Mucosa of descending colon (tissue), 3 donors: ENCODE measurements around the gene PALMD. TPM values are rescaled to one million over a fixed set of nuclear protein-coding genes. Genes with fewer than 3 reads are reported as not detected.

Experiments
- ATAC-seq: fragments of 200-7000 bp; cut with Tn5 transposase; one replicate; pipeline ENCODE4 v1.9.1; 2020; ENCODE audit warnings: mild to moderate bottlenecking, moderate library complexity
- DNase-seq, 3 donors: peaks; one replicate each; pipeline ENCODE4 v3.0.0-alpha.2; 2020
- H3K36me3 ChIP-seq: fragments of 200-600 bp; one replicate; pipeline ENCODE4 v1.8.0; 2021; ENCODE audit warnings: low read depth, mild to moderate bottlenecking
- H3K4me1 ChIP-seq: fragments of 200-600 bp; one replicate; pipeline ENCODE4 v1.8.0; 2021; ENCODE audit warnings: low read depth, mild to moderate bottlenecking
- H3K4me3 ChIP-seq: fragments of 200-600 bp; one replicate; pipeline ENCODE4 v1.8.0; 2021; ENCODE audit warnings: mild to moderate bottlenecking
- H3K9me3 ChIP-seq: fragments of 200-600 bp; one replicate; pipeline ENCODE4 v1.8.0; 2021; ENCODE audit warnings: mild to moderate bottlenecking
- intact Hi-C, 2 donors: fragments of 100-400 bp; cut with DNase I in 1 of 2; cut with micrococcal nuclease in 1 of 2; formaldehyde crosslinking; loops; one replicate each; pipeline versions ENCODE4 v1.11.0 to v1.11.1; 2022; cut with DNase I, micrococcal nuclease
- total RNA-seq, 3 donors: library from RNA; stranded (reverse); fragmentation: NEBNext Ultra II Directional in 2 of 3; extraction: Animal tissue kit (Norgen Biotek cat#: 25700) in 2 of 3; gene quantifications; one replicate each; pipeline versions ENCODE4 v1.2.1 to v1.2.4, GENCODE V29; 2021 to 2023
- TF ChIP-seq, protein P1 (sequence below): fragments of 200-600 bp; IDR thresholded peaks from one replicate; pipeline ENCODE4 v1.8.0; 2022; ENCODE audit warnings: antibody characterized with exemption, mild to moderate bottlenecking
- donor health status: DM: no; HTN: no; CAD: no; lungs with moderate emphysema.
- donor health status: DM: no; HTN: no; CAD: no.
- donor health status: DM: no; HTN: yes; CAD: no.

The PALMD gene
- total RNA-seq, 3 donors from 2014 or later: 1.6 to 4.4 (median 4.3) TPM

DNA sequence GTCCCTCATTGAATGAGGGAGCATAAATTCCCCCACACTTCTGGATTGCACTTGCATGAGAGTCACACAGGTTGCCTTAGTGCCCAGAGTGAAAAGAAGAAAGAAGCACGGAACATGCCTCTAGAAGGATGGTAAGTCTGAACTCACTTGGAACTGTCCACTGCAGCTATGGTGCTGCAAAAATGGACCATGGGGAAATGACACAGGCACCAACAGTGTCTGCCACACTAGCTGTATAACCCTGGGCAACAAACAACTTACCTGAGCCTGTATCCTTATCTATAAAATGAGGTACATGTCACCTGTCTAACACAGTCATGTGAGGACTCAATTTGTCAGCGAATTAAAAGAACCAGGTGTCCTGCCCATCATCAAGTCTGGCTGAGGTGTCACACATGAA lies 50.7 kb downstream of the PALMD start:
- Histone ChIP-seq H3K36me3 (no peaks in the 10 kb centered on the region), H3K4me1 (no peaks in the 10 kb centered on the region), H3K9me3 (no peaks in the 10 kb centered on the region), H3K4me3 (no peak overlapping the region)
- intact Hi-C loops: no loop called here
- ATAC-seq (no peak), DNase-seq (no peak)
- TF ChIP-seq, protein P1, sequence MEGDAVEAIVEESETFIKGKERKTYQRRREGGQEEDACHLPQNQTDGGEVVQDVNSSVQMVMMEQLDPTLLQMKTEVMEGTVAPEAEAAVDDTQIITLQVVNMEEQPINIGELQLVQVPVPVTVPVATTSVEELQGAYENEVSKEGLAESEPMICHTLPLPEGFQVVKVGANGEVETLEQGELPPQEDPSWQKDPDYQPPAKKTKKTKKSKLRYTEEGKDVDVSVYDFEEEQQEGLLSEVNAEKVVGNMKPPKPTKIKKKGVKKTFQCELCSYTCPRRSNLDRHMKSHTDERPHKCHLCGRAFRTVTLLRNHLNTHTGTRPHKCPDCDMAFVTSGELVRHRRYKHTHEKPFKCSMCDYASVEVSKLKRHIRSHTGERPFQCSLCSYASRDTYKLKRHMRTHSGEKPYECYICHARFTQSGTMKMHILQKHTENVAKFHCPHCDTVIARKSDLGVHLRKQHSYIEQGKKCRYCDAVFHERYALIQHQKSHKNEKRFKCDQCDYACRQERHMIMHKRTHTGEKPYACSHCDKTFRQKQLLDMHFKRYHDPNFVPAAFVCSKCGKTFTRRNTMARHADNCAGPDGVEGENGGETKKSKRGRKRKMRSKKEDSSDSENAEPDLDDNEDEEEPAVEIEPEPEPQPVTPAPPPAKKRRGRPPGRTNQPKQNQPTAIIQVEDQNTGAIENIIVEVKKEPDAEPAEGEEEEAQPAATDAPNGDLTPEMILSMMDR: no peak

DNA sequence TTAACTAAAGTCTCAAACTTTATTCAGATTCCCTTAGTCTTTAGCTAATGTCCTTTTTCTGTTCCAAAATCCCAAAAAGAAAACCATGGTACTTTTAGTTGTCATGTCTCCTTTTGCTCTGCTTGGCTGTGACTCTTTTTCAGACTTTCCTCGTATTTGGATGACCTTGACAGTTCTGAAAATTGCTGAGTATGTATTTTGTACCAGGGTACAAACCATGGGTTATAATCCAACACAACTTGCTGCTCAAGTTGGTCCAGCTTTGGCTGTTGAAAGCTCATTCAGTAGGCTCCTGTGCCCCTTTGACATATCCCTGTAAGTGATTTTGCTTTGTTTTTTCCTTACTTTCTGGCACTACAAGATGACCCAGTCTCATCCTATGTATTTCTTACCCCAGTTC lies 51.7 kb downstream of the PALMD start:
- Histone ChIP-seq H3K9me3 (no peaks in the 10 kb centered on the region), H3K36me3 (no peaks in the 10 kb centered on the region), H3K4me1 (no peaks in the 10 kb centered on the region), H3K4me3 (no peak overlapping the region)
- intact Hi-C loops: no loop called here
- DNase-seq: no peak
- ATAC-seq: no peak
- TF ChIP-seq, protein P1: no peak

DNA sequence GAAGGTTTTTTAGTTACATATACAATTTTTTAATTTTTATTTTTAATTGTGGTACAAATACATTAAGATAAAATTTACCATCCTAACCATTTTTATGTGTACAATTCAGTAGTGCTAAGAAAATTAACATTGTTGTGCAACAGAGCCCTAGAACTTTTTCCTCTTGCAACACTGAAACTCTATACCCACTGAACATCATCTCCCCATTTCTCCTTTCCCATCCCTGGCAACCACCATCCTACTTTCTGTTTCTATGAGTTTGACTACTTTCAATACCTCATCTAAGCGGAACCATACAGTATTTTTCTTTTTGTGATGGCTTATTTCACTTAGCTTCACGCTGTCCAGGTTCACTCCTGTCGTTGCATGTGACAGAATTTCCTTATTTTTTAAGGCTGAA lies 54.1 kb downstream of the PALMD start:
- no peak overlapping the region for H3K4me3 ChIP-seq
- intact Hi-C loops: no loop called here
- TF ChIP-seq, protein P1: no peak
- ATAC-seq: no peak
- no peaks in the 10 kb centered on the region for H3K36me3 ChIP-seq
- DNase-seq: no peak
- no peaks in the 10 kb centered on the region for H3K9me3 ChIP-seq
- no peaks in the 10 kb centered on the region for H3K4me1 ChIP-seq

DNA sequence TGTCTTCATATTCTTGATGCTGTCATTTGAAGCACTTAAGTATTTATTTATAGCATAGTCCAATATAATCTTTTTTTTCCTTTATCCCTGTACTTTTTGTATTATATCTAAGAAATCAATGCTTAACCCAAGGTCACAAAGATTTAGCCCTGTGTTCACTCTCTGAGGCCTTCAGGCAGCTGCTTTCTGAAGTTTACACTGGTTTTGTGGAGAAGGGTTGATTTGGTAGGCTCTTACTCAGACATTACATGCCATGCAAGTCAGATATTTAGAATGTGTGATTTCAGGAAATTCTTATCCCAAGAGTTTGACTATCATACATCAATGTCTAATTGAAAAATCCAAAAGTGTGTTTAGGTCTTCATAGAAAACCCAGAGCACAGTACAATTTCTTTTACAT lies 56.3 kb downstream of the PALMD start:
- H3K9me3 ChIP-seq: no peaks in the 10 kb centered on the region
- DNase-seq (no peak), ATAC-seq (no peak)
- H3K4me3 ChIP-seq: no peak overlapping the region
- no peaks in the 10 kb centered on the region for H3K36me3 ChIP-seq
- TF ChIP-seq, protein P1: no peak
- intact Hi-C loops: no loop called here
- H3K4me1 ChIP-seq: no peaks in the 10 kb centered on the region

DNA sequence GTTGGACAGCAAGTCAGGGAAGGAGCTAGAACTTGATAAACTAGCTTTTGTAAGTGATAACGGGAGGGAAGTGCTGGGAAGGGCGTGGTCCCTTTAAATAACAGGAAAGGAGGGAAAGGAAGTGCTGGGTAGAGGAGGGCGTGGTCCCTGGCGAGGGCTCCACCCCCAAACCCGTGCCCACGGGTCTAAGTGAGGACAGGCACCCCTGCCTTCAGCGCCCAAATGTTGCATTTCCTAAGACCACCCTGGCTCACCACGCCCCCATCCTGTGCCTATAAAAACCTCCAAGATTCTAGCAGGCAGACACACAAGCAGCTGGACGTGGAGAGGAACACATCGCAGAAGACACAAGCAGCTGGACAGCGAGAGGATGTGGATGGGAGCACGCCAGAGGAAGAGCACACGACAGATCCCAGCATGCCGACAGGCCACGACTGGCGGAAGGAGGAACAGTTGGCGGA lies 58.5 kb downstream of the PALMD start:
- DNase-seq (peak in 1 of 3 donors; percentile 22), ATAC-seq (peak; percentile 43)
- Histone ChIP-seq H3K4me1 (no peaks in the 10 kb centered on the region), H3K4me3 (no peak overlapping the region), H3K9me3 (no peaks in the 10 kb centered on the region), H3K36me3 (no peaks in the 10 kb centered on the region)
- intact Hi-C loops: no loop called here
- TF ChIP-seq, protein P1: no peak

DNA sequence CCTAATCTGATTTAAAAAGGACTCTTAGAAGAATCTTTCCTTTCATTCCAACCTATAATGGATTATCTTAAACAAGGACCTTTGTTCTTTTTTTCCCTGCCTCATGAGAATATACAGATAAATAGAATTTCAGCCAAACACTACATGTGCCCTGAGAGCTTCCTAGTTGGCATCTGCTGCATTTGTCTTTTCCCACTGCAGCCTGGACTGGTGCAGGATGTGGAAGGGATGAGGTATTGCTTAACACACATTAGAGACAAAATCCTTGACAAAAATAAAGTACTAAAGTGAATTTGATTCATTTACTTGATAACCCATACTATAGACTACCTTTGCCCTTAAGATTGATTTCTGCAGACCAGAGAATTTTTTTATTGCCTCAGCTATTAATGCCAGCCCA lies 59.5 kb downstream of the PALMD start:
- TF ChIP-seq, protein P1: no peak
- Histone ChIP-seq H3K4me1 (no peaks in the 10 kb centered on the region), H3K4me3 (no peak overlapping the region), H3K36me3 (no peaks in the 10 kb centered on the region), H3K9me3 (no peaks in the 10 kb centered on the region)
- intact Hi-C loops: no loop called here
- ATAC-seq: no peak
- DNase-seq: no peak
